MM.1S (cell line): Measurements from ENCODE around the gene NRG3.

Experiments used
- DNase-seq: peaks from one replicate; pipeline ENCODE4 v3.0.0-alpha.2; 2015
- H2AFZ ChIP-seq: fragments of 300-600 bp; sonication (generic); 2 replicates; pipeline ENCODE4 v1.6.0; 2016; ENCODE audit warnings: antibody characterized with exemption, low read length
- H3F3A ChIP-seq: fragments of 300-600 bp; sonication (generic); 2 replicates; pipeline ENCODE4 v1.6.1; 2016; ENCODE audit warnings: mild to moderate bottlenecking, antibody characterized with exemption, low read length, moderate library complexity, mixed read lengths; ENCODE audit not compliant: insufficient read depth
- H3K27ac ChIP-seq: fragments of 300-600 bp; sonication (generic); 2 replicates; pipeline ENCODE4 v1.5.1; 2016; ENCODE audit warnings: mild to moderate bottlenecking, low read length
- H3K27me3 ChIP-seq: fragments of 300-600 bp; sonication (generic); replicated peaks from 2 replicates; pipeline ENCODE4 v1.6.0; 2016; ENCODE audit warnings: low read length; ENCODE audit not compliant: insufficient read depth
- H3K36me3 ChIP-seq: fragments of 300-600 bp; sonication (generic); replicated peaks from 2 replicates; pipeline ENCODE4 v1.6.1; 2016; ENCODE audit warnings: mild to moderate bottlenecking, low read length, mixed read lengths; ENCODE audit not compliant: insufficient read depth
- H3K4me1 ChIP-seq: fragments of 300-600 bp; sonication (generic); 2 replicates; pipeline ENCODE4 v1.6.1; 2016; ENCODE audit warnings: low read length, mixed read lengths
- H3K4me2 ChIP-seq: fragments of 300-600 bp; sonication (generic); 2 replicates; pipeline ENCODE4 v1.6.0; 2016; ENCODE audit warnings: low read depth, low read length
- H3K4me3 ChIP-seq: fragments of 300-600 bp; sonication (generic); 2 replicates; pipeline ENCODE4 v1.5.1; 2016; ENCODE audit warnings: low read length, mixed read lengths
- H3K79me2 ChIP-seq: fragments of 300-600 bp; sonication (generic); 2 replicates; pipeline ENCODE4 v1.6.1; 2016; ENCODE audit warnings: mixed run types, low read length, mixed read lengths
- H3K9ac ChIP-seq: fragments of 300-600 bp; sonication (generic); 2 replicates; pipeline ENCODE4 v1.6.1; 2016; ENCODE audit warnings: low read length, mixed read lengths
- H3K9me2 ChIP-seq: fragments of 300-600 bp; sonication (generic); replicated peaks from 2 replicates; pipeline ENCODE4 v1.6.1; 2016; ENCODE audit warnings: mild to moderate bottlenecking, low read length, mixed read lengths; ENCODE audit not compliant: insufficient read depth
- H3K9me3 ChIP-seq: fragments of 300-600 bp; sonication (generic); replicated peaks from 2 replicates; pipeline ENCODE4 v1.6.1; 2016; ENCODE audit warnings: mild to moderate bottlenecking, low read length, mixed read lengths; ENCODE audit not compliant: insufficient read depth
- H4K20me1 ChIP-seq: fragments of 300-600 bp; sonication (generic); 2 replicates; pipeline ENCODE4 v1.6.1; 2016; ENCODE audit warnings: mild to moderate bottlenecking, low read length, moderate library complexity, mixed read lengths; ENCODE audit not compliant: insufficient read depth
- EZH2 ChIP-seq: fragments of 300-600 bp; sonication (generic); optimal IDR thresholded peaks from 2 replicates; pipeline ENCODE3; 2017; ENCODE audit warnings: low read depth, mild to moderate bottlenecking, antibody characterized with exemption, low read length, mixed read lengths
- EZH2phosphoT487 ChIP-seq: fragments of 300-600 bp; sonication (generic); IDR thresholded peaks from 2 replicates; pipeline ENCODE4 v1.6.1; 2018; ENCODE audit warnings: antibody characterized with exemption, low read length
- TF ChIP-seq, protein P1 (sequence below): fragments of 300-600 bp; sonication (generic); IDR thresholded peaks from 2 replicates; pipeline ENCODE4 v1.5.1; 2016; ENCODE audit warnings: antibody characterized with exemption, low read length, mixed read lengths

NRG3 gene

DNA sequence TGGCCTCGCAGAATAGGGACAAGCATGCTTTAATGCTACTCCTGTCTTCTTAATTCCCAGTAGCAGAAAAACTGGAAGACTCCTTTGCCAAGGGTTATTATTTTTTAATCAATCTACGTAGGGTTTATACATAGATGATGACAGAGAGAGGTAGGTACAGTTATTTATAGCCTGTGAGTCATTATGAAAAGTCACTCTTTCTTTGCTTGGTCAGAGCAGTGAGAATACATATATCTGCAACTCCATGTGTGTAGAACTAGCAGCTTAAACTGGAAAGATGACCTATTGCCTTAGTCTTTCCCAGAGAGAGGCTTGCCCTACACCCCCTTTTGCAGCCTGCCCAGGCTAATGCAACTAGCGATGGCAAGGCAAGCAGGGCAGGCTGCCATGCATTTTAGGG lies 1050.6 kb downstream of the NRG3 start:
- TF ChIP-seq, protein P1, sequence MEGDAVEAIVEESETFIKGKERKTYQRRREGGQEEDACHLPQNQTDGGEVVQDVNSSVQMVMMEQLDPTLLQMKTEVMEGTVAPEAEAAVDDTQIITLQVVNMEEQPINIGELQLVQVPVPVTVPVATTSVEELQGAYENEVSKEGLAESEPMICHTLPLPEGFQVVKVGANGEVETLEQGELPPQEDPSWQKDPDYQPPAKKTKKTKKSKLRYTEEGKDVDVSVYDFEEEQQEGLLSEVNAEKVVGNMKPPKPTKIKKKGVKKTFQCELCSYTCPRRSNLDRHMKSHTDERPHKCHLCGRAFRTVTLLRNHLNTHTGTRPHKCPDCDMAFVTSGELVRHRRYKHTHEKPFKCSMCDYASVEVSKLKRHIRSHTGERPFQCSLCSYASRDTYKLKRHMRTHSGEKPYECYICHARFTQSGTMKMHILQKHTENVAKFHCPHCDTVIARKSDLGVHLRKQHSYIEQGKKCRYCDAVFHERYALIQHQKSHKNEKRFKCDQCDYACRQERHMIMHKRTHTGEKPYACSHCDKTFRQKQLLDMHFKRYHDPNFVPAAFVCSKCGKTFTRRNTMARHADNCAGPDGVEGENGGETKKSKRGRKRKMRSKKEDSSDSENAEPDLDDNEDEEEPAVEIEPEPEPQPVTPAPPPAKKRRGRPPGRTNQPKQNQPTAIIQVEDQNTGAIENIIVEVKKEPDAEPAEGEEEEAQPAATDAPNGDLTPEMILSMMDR = no peak
- TF ChIP-seq EZH2 (no peak), EZH2phosphoT487 (no peak)
- Histone ChIP-seq H3K9ac (no peak overlapping the region), H3K9me2 (no peaks in the 10 kb centered on the region), H3K79me2 (no peaks in the 10 kb centered on the region), H4K20me1 (no peaks in the 10 kb centered on the region), H3K9me3 (no peaks in the 10 kb centered on the region), H2AFZ (no peak overlapping the region; the same call in 1 of the 2 replicates), H3K36me3 (no peaks in the 10 kb centered on the region), H3K4me3 (no peak overlapping the region), H3K4me2 (peak overlapping the region; percentile 21; the same call in 1 of the 2 replicates), H3F3A (peaks cover 12% of the 10 kb centered on the region), H3K27me3 (no peaks in the 10 kb centered on the region), H3K27ac (peak overlapping the region; percentile 40; the same call in 1 of the 2 replicates), H3K4me1 (peaks cover 42% of the 10 kb centered on the region)
- DNase-seq = peak; percentile 25

DNA sequence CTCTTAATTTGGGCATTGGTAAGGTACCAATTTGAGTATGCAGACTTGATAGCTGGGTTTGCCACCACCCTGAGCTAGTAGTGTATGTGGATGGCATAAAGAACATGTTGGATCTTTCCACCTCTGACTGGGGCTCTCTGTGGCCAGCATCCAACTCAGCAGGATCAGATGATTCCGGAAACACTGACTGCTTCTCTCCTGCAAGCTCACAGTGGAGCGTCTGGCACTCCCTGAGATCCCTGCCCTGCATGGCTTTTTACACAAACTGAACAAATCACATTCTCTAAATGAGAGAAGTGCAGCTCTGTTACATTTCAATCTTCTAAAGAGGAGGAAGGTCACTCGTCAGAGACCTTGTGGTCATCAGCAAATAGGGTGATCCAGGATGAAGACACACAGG lies 1057.5 kb downstream of the NRG3 start:
- Histone ChIP-seq H4K20me1 (no peaks in the 10 kb centered on the region), H3K4me2 (no peak overlapping the region), H3K9me3 (no peaks in the 10 kb centered on the region), H2AFZ (no peak overlapping the region), H3K27ac (no peak overlapping the region), H3K4me3 (no peak overlapping the region), H3K9me2 (no peaks in the 10 kb centered on the region), H3K9ac (no peak overlapping the region), H3F3A (no peaks in the 10 kb centered on the region), H3K36me3 (no peaks in the 10 kb centered on the region), H3K4me1 (peaks cover 5% of the 10 kb centered on the region), H3K79me2 (no peaks in the 10 kb centered on the region), H3K27me3 (no peaks in the 10 kb centered on the region)
- no peak for TF ChIP-seq EZH2
- TF ChIP-seq, protein P1 = no peak
- no peak for TF ChIP-seq EZH2phosphoT487
- no peak for DNase-seq

DNA sequence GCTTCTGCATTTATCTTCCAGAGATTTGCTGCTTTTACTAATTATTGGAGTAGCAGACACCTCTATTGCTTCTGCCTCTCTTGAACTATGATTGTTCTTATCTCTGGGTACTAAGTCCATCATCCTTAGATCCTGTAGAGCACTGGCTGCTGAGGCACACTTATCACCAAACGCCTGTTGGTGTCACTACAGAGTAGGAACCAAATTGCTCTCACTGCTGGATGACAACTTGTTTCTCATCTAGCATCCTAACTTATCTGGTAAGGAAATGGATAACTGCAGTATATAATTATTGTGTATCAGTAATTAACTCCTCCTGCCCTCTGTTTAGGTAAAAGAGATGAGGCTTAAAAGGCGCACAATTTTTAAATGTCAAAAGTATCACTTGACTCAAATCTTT lies 1059.4 kb downstream of the NRG3 start:
- Histone ChIP-seq H3K27ac (no peak overlapping the region), H2AFZ (no peak overlapping the region), H3K4me1 (peaks cover 5% of the 10 kb centered on the region), H3K27me3 (no peaks in the 10 kb centered on the region), H3K9ac (no peak overlapping the region), H4K20me1 (no peaks in the 10 kb centered on the region), H3K36me3 (no peaks in the 10 kb centered on the region), H3K9me3 (no peaks in the 10 kb centered on the region), H3F3A (no peaks in the 10 kb centered on the region), H3K9me2 (no peaks in the 10 kb centered on the region), H3K4me2 (no peak overlapping the region), H3K79me2 (no peaks in the 10 kb centered on the region), H3K4me3 (no peak overlapping the region)
- TF ChIP-seq EZH2phosphoT487 = no peak
- TF ChIP-seq EZH2 = no peak
- TF ChIP-seq, protein P1 = peak; percentile 27
- DNase-seq = no peak
